Body of pancreas (tissue), 4 donors: Measurements from ENCODE around the gene HERC3.

Experiments
- POLR2A ChIP-seq, 3 donors: fragments of 450-650 bp; IDR thresholded peaks; one replicate each; pipeline ENCODE4 v1.6.1; 2016; ENCODE audit warnings: antibody characterized with exemption in 3 of 3, mild to moderate bottlenecking in 2 of 3
- TF ChIP-seq, protein P1 (sequence below), 7 experiments: fragments of 450-650 bp in 4 of 7; fragments of 200-600 bp in 3 of 7; sonication (generic) in 3 of 7; IDR thresholded peaks; one replicate each; pipeline ENCODE4 v1.5.1; 2016 to 2019; ENCODE audit warnings: antibody characterized with exemption in 7 of 7

DNA sequence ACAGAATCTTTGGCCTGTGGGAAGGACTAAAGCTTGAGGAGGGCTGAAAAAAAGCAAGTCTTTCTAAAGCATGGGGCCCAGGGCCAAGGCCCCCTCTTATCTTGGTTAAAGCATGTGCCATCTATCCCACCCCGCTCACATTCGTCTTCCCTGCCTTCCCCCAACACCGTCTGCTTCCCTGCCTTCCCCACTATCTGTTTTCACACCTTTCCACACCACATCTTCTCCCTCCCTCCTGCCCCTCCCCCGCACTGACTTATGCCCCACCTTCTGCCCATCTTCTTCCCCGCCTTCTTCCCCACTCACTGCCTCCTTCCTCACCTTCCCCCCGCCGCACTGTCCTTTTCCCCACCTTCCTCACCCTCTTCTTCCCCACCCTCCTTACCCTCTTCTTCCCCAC lies 106.2 kb downstream of the HERC3 start:
- TF ChIP-seq, protein P1, sequence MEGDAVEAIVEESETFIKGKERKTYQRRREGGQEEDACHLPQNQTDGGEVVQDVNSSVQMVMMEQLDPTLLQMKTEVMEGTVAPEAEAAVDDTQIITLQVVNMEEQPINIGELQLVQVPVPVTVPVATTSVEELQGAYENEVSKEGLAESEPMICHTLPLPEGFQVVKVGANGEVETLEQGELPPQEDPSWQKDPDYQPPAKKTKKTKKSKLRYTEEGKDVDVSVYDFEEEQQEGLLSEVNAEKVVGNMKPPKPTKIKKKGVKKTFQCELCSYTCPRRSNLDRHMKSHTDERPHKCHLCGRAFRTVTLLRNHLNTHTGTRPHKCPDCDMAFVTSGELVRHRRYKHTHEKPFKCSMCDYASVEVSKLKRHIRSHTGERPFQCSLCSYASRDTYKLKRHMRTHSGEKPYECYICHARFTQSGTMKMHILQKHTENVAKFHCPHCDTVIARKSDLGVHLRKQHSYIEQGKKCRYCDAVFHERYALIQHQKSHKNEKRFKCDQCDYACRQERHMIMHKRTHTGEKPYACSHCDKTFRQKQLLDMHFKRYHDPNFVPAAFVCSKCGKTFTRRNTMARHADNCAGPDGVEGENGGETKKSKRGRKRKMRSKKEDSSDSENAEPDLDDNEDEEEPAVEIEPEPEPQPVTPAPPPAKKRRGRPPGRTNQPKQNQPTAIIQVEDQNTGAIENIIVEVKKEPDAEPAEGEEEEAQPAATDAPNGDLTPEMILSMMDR (IDR thresholded peaks at IDR 0.05), result no peak
- no peak for TF ChIP-seq POLR2A (IDR thresholded peaks at IDR 0.05)
